Naive thymus-derived CD4-positive, alpha-beta T cell (primary cell): ENCODE measurements around the gene PIEZO2. TPM values are rescaled to one million over a fixed set of nuclear protein-coding genes. Genes with fewer than 3 reads are reported as not detected.
"Not testable (repeated sequence)": the region's sequence is repeated elsewhere in the genome, so short reads cannot be mapped to it uniquely, and the experiment has no call there.

Experiments
- ATAC-seq: fragments of 150-1000 bp; cut with Tn5 transposase; 2 replicates; pipeline ENCODE4 v1.10.0; 2021; ENCODE audit warnings: mild to moderate bottlenecking, moderate library complexity
- CTCF ChIA-PET: fragments of 350-600 bp; sonication (Branson Sonifier 250); formaldehyde crosslinking; loops from one replicate; lab custom pipeline; 2021; ENCODE audit warnings: antibody characterized with exemption; lab: Charles Lee
- POLR2A ChIA-PET: fragments of 350-600 bp; sonication (Branson Sonifier 250); formaldehyde crosslinking; loops from one replicate; lab custom pipeline; 2021; ENCODE audit warnings: antibody characterized with exemption, inconsistent platforms; lab: Charles Lee
- DNase-seq, 9 donors: peaks; one replicate each; pipeline versions ENCODE4 v3.0.0 to v3.0.0-alpha.2; 2020 to 2022; ENCODE audit warnings: mixed read lengths in 1 of 9
- H3K27ac ChIP-seq: one replicate; pipeline ENCODE4 v1.7.0; 2013; ENCODE audit warnings: mild to moderate bottlenecking, low read depth, low read length, moderate library complexity
- H3K27me3 ChIP-seq, 2 donors: one replicate each; pipeline ENCODE4 v1.7.0; 2013; ENCODE audit warnings: low read length in 2 of 2, mild to moderate bottlenecking in 2 of 2, moderate library complexity in 2 of 2; ENCODE audit not compliant: control insufficient read depth in 2 of 2, insufficient read depth in 2 of 2
- H3K36me3 ChIP-seq, 3 experiments: 1 replicate in 2 of 3; 2 replicates in 1 of 3; pipeline ENCODE4 v1.7.0; 2013; ENCODE audit warnings: low read length in 3 of 3, mild to moderate bottlenecking in 3 of 3, moderate library complexity in 1 of 3; ENCODE audit not compliant: insufficient read depth in 3 of 3, control insufficient read depth in 2 of 3
- H3K4me1 ChIP-seq, 2 donors: one replicate each; pipeline ENCODE4 v1.7.0; 2013; ENCODE audit warnings: low read length in 2 of 2, mild to moderate bottlenecking in 2 of 2, moderate library complexity in 1 of 2; ENCODE audit not compliant: control insufficient read depth in 2 of 2, insufficient read depth in 2 of 2
- H3K4me3 ChIP-seq: 2 replicates; pipeline ENCODE4 v1.7.0; 2013; ENCODE audit warnings: mild to moderate bottlenecking, low read length
- H3K9me3 ChIP-seq, 3 experiments: 1 replicate in 2 of 3; 2 replicates in 1 of 3; pipeline ENCODE4 v1.7.0; 2013; ENCODE audit warnings: low read length in 3 of 3; ENCODE audit not compliant: control insufficient read depth in 2 of 3
- H3K27ac Mint-ChIP-seq, 9 donors: one replicate each; pipeline ENCODE4 v1.8.0; 2020 to 2022; ENCODE audit warnings: mixed read lengths in 9 of 9, mild to moderate bottlenecking in 8 of 9, moderate library complexity in 5 of 9, inconsistent platforms in 2 of 9
- H3K27me3 Mint-ChIP-seq, 5 donors: one replicate each; pipeline ENCODE4 v1.8.0; 2021 to 2022; ENCODE audit warnings: mixed read lengths in 5 of 5, mild to moderate bottlenecking in 1 of 5
- H3K36me3 Mint-ChIP-seq, 5 donors: one replicate each; pipeline ENCODE4 v1.8.0; 2020 to 2022; ENCODE audit warnings: mixed read lengths in 5 of 5, mild to moderate bottlenecking in 3 of 5, inconsistent platforms in 1 of 5
- H3K4me1 Mint-ChIP-seq, 7 donors: one replicate each; pipeline ENCODE4 v1.8.0; 2020 to 2022; ENCODE audit warnings: mixed read lengths in 7 of 7, mild to moderate bottlenecking in 3 of 7, inconsistent platforms in 1 of 7
- H3K4me3 Mint-ChIP-seq, 10 donors: one replicate each; pipeline ENCODE4 v1.8.0; 2020 to 2022; ENCODE audit warnings: mild to moderate bottlenecking in 10 of 10, mixed read lengths in 10 of 10, moderate library complexity in 6 of 10, inconsistent platforms in 2 of 10
- H3K9me3 Mint-ChIP-seq, 11 donors: one replicate each; pipeline ENCODE4 v1.8.0; 2020 to 2022; ENCODE audit warnings: mixed read lengths in 11 of 11, mild to moderate bottlenecking in 4 of 11, inconsistent platforms in 1 of 11, moderate library complexity in 1 of 11
- intact Hi-C, 2 donors: fragments of 100-400 bp; cut with micrococcal nuclease; formaldehyde crosslinking; loops; one replicate each; pipeline ENCODE4 v1.15.1; 2023
- polyA plus RNA-seq, 2 donors: library from polyadenylated mRNA; unstranded; fragments of 300-500 nt; fragmentation: Illumina TruSeq; gene quantifications; one replicate each; pipeline ENCODE4 v1.2.3, GENCODE V29; 2021
- total RNA-seq, 6 experiments: library from RNA in 5 of 6; stranded (reverse) in 5 of 6; gene quantifications; 1 replicate in 5 of 6; 2 replicates in 1 of 6; pipeline ENCODE4 v1.2.3 and lab custom pipeline; 2021 to 2026

The PIEZO2 gene
- total RNA-seq (not detected), polyA plus RNA-seq (not detected), total RNA-seq (lab: John Stamatoyannopoulos, UW) (not detected)

DNA sequence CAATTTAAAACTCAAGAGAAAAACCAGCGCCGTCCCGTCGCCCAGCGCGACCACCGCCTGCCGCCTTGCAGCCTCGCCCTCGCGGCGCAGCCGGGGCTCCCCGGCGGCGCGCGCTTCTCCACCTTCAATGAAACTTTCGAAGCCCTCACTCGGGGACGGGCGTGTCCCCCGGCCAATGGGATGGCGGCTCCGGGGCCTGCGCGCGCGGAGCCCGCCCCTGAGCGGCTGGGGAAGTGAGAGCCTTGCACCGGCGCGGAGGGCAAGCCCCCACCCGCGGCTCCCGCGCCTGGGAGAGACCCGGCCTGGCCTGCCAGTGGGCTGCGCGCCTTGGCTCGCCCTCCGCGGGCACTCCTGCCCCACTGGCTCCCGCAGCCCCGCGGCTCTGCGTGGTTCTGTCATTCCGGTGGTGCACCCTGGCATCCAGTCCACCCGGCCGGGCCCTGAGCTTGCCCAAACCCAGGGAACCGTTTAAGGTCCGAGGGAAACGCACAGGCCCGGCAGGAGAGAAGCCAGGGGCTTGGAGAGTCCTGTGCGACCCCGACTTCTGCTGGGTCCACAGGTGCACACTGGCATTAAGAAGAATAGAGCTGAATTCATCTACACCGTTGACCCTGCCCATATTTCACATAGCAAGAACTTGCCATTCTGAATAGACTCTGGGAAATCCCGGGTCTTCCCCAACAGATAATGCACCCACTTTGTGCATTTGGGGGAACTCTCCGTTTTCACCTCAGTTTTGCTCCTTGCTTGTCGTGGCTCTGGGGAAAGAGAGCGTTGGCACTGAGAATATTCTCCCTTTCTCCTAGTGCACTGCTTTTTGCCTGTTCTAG is at the start of gene PIEZO2:
Gene PIEZO2, minus strand, starts transcription at position 129 of the 830 bp plus-strand sequence. CDS start 981 bp downstream, outside the sequence.
- intact Hi-C loops: loop anchor here in 1 of 2 donors (5.0 kb wide), 2 partner anchors 297 to 1177 kb away; no protein-coding TSS in a partner anchor
- Histone ChIP-seq H3K36me3 (no peaks in the 10 kb centered on the region), H3K4me3 (no peak within 1 kb of the TSS), H3K27me3 (no peaks in the 10 kb centered on the region), H3K9me3 (no peaks in the 10 kb centered on the region), H3K27ac (no peak within 1 kb of the TSS), H3K4me1 (no peaks in the 10 kb centered on the region)
- ChIA-PET POLR2A (no interaction called here), CTCF (no interaction called here)
- H3K4me3 Mint-ChIP-seq: peak within 1 kb of the TSS in 2 of 10 donors; percentile 15 to 36
- peak; percentile 63 for ATAC-seq
- H3K27ac Mint-ChIP-seq: no peak within 1 kb of the TSS
- H3K4me1 Mint-ChIP-seq: peaks cover 0 to 9% (median 5%) of the 10 kb centered on the region in 7 donors
- DNase-seq: no peak
- H3K27me3 Mint-ChIP-seq: peaks cover 32 to 54% (median 42%) of the 10 kb centered on the region in 5 donors
- peaks cover 0 to 7% (median 0%) of the 10 kb centered on the region in 5 donors for H3K36me3 Mint-ChIP-seq
- H3K9me3 Mint-ChIP-seq: peaks cover 0 to 6% (median 0%) of the 10 kb centered on the region in 11 donors

DNA sequence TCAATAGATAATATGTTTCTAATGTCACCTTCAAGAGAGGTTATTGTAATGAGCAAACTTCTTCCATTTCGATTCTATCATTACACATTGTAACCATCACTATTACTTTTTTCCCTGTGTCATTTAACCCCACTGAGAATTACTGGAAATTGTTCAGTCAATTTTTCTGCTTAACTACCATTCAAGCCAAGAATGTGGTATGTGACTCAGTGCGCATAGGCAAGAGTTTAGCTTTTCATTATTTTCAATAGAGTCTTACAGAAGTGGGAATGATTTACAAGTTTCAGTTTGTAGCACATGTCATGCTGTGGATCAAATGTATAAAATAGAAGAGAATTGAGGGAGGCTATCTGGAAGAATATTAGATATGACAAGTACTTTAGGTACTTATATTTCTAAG is 34.3 kb upstream of the PIEZO2 start:
- Mint-ChIP-seq H3K27ac (no peak overlapping the region), H3K27me3 (no peaks in the 10 kb centered on the region), H3K4me1 (peaks cover 0 to 2% (median 0%) of the 10 kb centered on the region in 7 donors), H3K9me3 (peaks cover 0 to 5% (median 0%) of the 10 kb centered on the region in 11 donors), H3K4me3 (no peak overlapping the region), H3K36me3 (no peaks in the 10 kb centered on the region)
- intact Hi-C loops: no loop called here
- no peaks in the 10 kb centered on the region for H3K4me1 ChIP-seq
- H3K36me3 ChIP-seq: no peaks in the 10 kb centered on the region
- H3K9me3 ChIP-seq: no peaks in the 10 kb centered on the region
- ChIA-PET POLR2A (no interaction called here), CTCF (no interaction called here)
- DNase-seq (no peak), ATAC-seq (no peak)
- H3K27me3 ChIP-seq: no peaks in the 10 kb centered on the region
- H3K27ac ChIP-seq: no peak overlapping the region
- no peak overlapping the region for H3K4me3 ChIP-seq

DNA sequence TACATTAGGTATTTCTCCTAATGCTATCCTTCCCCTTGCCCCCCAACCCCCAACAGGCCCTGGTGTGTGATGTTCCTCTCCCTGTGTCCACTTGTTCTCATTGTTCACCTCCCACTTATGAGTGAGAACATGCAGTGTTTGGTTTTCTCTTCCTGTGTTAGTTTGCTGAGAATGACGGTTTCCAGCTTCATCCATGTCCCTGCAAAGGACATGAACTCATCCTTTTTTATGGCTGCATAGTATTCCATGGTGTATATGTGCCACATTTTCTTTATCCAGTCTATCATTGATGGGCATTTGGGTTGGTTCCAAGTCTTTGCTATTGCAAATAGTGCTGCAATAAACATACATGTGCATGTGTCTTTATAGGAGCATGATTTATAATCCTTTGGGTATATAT is 32.3 kb upstream of the PIEZO2 start:
- H3K4me1 Mint-ChIP-seq, H3K9me3 Mint-ChIP-seq, H3K36me3 Mint-ChIP-seq, CTCF ChIA-PET, H3K27ac Mint-ChIP-seq, H3K4me3 Mint-ChIP-seq, H3K27me3 Mint-ChIP-seq, H3K27me3 ChIP-seq, DNase-seq, H3K4me1 ChIP-seq, intact Hi-C loops, POLR2A ChIA-PET, H3K9me3 ChIP-seq, ATAC-seq, H3K36me3 ChIP-seq, H3K4me3 ChIP-seq, H3K27ac ChIP-seq: not testable (repeated sequence)

DNA sequence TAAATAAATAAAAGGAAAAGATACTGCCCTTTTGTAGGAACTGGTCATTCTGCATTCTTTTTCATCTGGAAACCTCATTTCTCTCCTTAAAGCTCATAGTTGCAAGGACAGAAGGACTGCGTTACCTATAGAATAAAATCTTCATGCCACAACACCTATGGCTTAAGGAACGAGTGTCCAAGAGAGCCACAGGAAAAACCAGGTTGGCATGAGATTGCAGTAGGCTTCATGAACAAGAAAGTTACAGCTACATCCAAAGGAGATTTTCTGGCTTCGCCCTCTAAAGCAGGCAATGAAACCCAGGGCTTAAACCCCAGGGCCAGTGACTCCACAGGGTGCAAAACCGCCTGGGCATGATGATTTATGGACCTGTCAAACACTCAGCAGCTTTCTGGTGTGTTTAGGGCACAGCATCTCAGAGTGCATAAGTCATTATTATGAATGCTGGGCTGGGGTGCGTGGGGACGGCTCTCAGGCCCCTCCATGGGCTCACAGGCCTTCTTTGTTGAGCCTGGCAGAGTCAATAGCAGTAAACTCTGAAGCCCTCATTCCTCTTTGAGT is 30.7 kb upstream of the PIEZO2 start:
- peaks cover 0 to 4% (median 0%) of the 10 kb centered on the region in 11 donors for H3K9me3 Mint-ChIP-seq
- H3K27ac ChIP-seq: no peak overlapping the region
- no peak for ATAC-seq
- no peak overlapping the region for H3K27ac Mint-ChIP-seq
- intact Hi-C loops: no loop called here
- no peaks in the 10 kb centered on the region for H3K4me1 ChIP-seq
- H3K9me3 ChIP-seq: no peaks in the 10 kb centered on the region
- H3K36me3 Mint-ChIP-seq: no peaks in the 10 kb centered on the region
- H3K4me3 Mint-ChIP-seq: no peak overlapping the region
- no peaks in the 10 kb centered on the region for H3K27me3 ChIP-seq
- peaks cover 0 to 2% (median 0%) of the 10 kb centered on the region in 7 donors for H3K4me1 Mint-ChIP-seq
- no peak for DNase-seq
- H3K36me3 ChIP-seq: no peaks in the 10 kb centered on the region
- H3K4me3 ChIP-seq: no peak overlapping the region
- CTCF ChIA-PET: no interaction called here
- no peaks in the 10 kb centered on the region for H3K27me3 Mint-ChIP-seq
- POLR2A ChIA-PET: no interaction called here

DNA sequence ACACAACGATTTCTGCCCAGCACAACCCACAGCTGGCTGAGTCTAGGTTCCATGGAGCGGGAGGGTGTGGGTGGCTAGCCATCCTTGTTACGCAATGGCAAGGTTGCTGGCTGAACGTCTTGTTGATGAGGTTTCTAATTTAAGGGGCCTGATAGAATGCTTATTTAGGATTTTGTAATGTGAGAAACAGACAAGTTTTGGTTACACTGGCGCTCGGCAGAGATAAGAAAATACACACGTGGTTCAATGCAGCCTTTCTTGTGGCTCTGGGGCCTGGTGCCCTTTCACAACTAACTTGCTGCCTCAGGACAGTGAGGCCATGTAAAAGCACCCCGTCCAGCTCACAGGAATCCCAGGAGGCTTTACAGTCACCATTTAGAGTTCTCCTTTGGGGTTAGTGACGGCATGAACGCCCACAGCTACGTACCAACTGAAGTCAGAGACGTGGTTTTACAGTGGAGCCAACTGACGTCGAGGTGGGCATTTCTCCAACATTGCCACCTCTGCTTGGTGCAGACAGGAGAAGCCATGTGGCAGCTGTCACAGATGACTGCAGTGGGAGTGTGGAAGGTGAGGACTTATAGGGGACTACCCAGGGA is 29.7 kb upstream of the PIEZO2 start:
- Mint-ChIP-seq H3K4me3 (no peak overlapping the region), H3K27me3 (no peaks in the 10 kb centered on the region), H3K4me1 (peaks cover 0 to 2% (median 0%) of the 10 kb centered on the region in 7 donors), H3K36me3 (no peaks in the 10 kb centered on the region), H3K9me3 (peaks cover 0 to 4% (median 0%) of the 10 kb centered on the region in 11 donors), H3K27ac (peak overlapping the region in 1 of 9 donors; percentile 43)
- H3K27ac ChIP-seq: no peak overlapping the region
- ATAC-seq (no peak), DNase-seq (no peak)
- no peaks in the 10 kb centered on the region for H3K27me3 ChIP-seq
- ChIA-PET POLR2A (no interaction called here), CTCF (no interaction called here)
- no peak overlapping the region for H3K4me3 ChIP-seq
- H3K9me3 ChIP-seq: no peaks in the 10 kb centered on the region
- no peaks in the 10 kb centered on the region for H3K4me1 ChIP-seq
- no peaks in the 10 kb centered on the region for H3K36me3 ChIP-seq
- intact Hi-C loops: no loop called here

DNA sequence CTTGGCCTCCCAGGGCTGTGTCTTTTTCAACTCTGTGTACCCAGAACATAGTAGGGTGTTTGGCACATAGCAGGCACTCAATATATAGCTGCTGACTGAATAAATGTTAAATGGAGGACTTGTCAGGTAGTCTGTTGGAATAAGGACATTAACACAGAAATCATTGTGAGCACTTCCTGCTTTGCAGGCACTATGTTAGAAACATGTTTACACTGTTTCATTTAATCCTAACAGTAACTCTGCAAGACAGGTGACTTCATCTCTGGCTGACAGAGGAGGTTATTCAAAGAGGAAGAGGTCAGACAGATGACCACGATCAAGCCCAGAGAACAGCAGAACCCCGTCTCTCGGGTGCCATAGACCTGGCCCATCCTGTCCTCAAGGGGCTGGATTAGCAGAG is 28.0 kb upstream of the PIEZO2 start:
- Mint-ChIP-seq H3K4me3 (no peak overlapping the region), H3K36me3 (no peaks in the 10 kb centered on the region), H3K4me1 (peaks cover 0 to 3% (median 0%) of the 10 kb centered on the region in 7 donors), H3K9me3 (peaks cover 0 to 4% (median 0%) of the 10 kb centered on the region in 11 donors), H3K27me3 (no peaks in the 10 kb centered on the region), H3K27ac (peak overlapping the region in 1 of 9 donors; percentile 41)
- no peaks in the 10 kb centered on the region for H3K36me3 ChIP-seq
- H3K4me1 ChIP-seq: no peaks in the 10 kb centered on the region
- intact Hi-C loops: no loop called here
- CTCF ChIA-PET: no interaction called here
- H3K27ac ChIP-seq: no peak overlapping the region
- H3K9me3 ChIP-seq: no peaks in the 10 kb centered on the region
- no peak for ATAC-seq
- POLR2A ChIA-PET: no interaction called here
- H3K4me3 ChIP-seq: no peak overlapping the region
- no peaks in the 10 kb centered on the region for H3K27me3 ChIP-seq
- no peak for DNase-seq
